Kidney (tissue), 14 donors: ENCODE data around the gene AFAP1L2. TPM values are rescaled to one million over a fixed set of nuclear protein-coding genes. Genes with fewer than 3 reads are reported as not detected.

Experiments used
- DNase-seq, 5 donors: peaks; one replicate each; pipeline ENCODE4 v3.0.0-alpha.2; 2013 to 2020
- FAIRE-seq: peaks from 2 replicates; lab custom pipeline; 2012; peaks lifted over from hg19 to GRCh38; lab: Jason Lieb, UNC
- H3K27ac ChIP-seq, 2 donors: one replicate each; pipeline ENCODE4 v1.7.0; 2013; ENCODE audit warnings: low read depth in 2 of 2, low read length in 2 of 2, inconsistent platforms in 1 of 2
- H3K27me3 ChIP-seq: one replicate; pipeline ENCODE4 v1.7.1; 2013; ENCODE audit warnings: low read length, inconsistent platforms; ENCODE audit not compliant: control insufficient read depth, insufficient read depth
- H3K36me3 ChIP-seq, 3 donors: one replicate each; pipeline versions ENCODE4 v1.7.0 to v1.7.1; 2013; ENCODE audit warnings: low read length in 3 of 3, control low read depth in 1 of 3, inconsistent platforms in 1 of 3; ENCODE audit not compliant: insufficient read depth in 3 of 3, control insufficient read depth in 2 of 3
- H3K4me1 ChIP-seq, 3 donors: one replicate each; pipeline versions ENCODE4 v1.7.0 to v1.7.1; 2013; ENCODE audit warnings: low read length in 3 of 3, inconsistent platforms in 1 of 3, low read depth in 1 of 3; ENCODE audit not compliant: control insufficient read depth in 2 of 3, insufficient read depth in 2 of 3
- H3K4me3 ChIP-seq, 3 donors: one replicate each; pipeline versions ENCODE4 v1.7.0 to v1.8.1; 2013; ENCODE audit warnings: low read length in 3 of 3, control low read depth in 1 of 3, inconsistent platforms in 1 of 3
- H3K9ac ChIP-seq, 3 donors: one replicate each; pipeline versions ENCODE4 v1.7.0 to v1.7.1; 2013; ENCODE audit warnings: low read length in 3 of 3, control low read depth in 1 of 3, inconsistent platforms in 1 of 3
- H3K9me3 ChIP-seq, 3 donors: one replicate each; pipeline versions ENCODE4 v1.7.0 to v1.7.1; 2013; ENCODE audit warnings: low read length in 3 of 3, control low read depth in 1 of 3, inconsistent platforms in 1 of 3; ENCODE audit not compliant: control insufficient read depth in 2 of 3, insufficient read depth in 1 of 3
- CTCF ChIP-seq: IDR thresholded peaks from 3 replicates; pipeline ENCODE4 v1.5.1; 2012; ENCODE audit warnings: mild to moderate bottlenecking, moderate library complexity, borderline replicate concordance; ENCODE audit not compliant: insufficient read depth; ENCODE audit errors: extremely low read depth
- intact Hi-C: fragments of 100-400 bp; cut with DNase I; formaldehyde crosslinking; loops from one replicate; pipeline ENCODE4 v1.11.1; 2022
- polyA plus RNA-seq: library from polyadenylated mRNA; stranded (reverse); fragments of 350-450 nt; fragmentation: Illumina TruSeq; extraction: RNeasy Lipid Tissue Mini Kit (QIAGEN cat#74804); gene quantifications from one replicate; pipeline ENCODE4 v1.2.3, GENCODE V29; 2014; ENCODE audit warnings: low read depth, low replicate concordance; ENCODE audit not compliant: insufficient read depth
- total RNA-seq: library from RNA; stranded (reverse); fragmentation: NEBNext Ultra II Directional; extraction: Animal tissue kit (Norgen Biotek cat#: 25700); gene quantifications from one replicate; pipeline ENCODE4 v1.2.1, GENCODE V29; 2021
- donor health status: control.
- donor health status: control.
- donor health status: control.
- donor health status: control.
- donor health status: control.
- donor health status: DM: yes; HTN: yes; CAD: no.
- donor health status: Normal renal cell carcinoma (clear cell type).

The AFAP1L2 gene
- total and polyA plus RNA-seq, 2 donors from 2014 or later, result 19.8 to 24.0 TPM

GRCh38 chr10:114402871-114403540 lies 1.3 kb downstream of the AFAP1L2 start:
- peaks cover 3 to 19% (median 8%) of the 10 kb centered on the region in 3 donors for H3K4me1 ChIP-seq
- H3K36me3 ChIP-seq, result no peaks in the 10 kb centered on the region
- DNase-seq, result peak in 4 of 5 donors; percentile 52 to 77 (median 69)
- peak overlapping the region; percentile 53 to 76 for H3K27ac ChIP-seq
- H3K4me3 ChIP-seq, result peak overlapping the region; percentile 23 to 68 (median 53)
- no peak for FAIRE-seq
- peak overlapping the region in 2 of 3 donors; percentile 24 to 68 for H3K9ac ChIP-seq
- H3K9me3 ChIP-seq, result no peaks in the 10 kb centered on the region
- intact Hi-C loops, result no loop called here
- H3K27me3 ChIP-seq, result no peaks in the 10 kb centered on the region
- no peak for TF ChIP-seq CTCF

DNA sequence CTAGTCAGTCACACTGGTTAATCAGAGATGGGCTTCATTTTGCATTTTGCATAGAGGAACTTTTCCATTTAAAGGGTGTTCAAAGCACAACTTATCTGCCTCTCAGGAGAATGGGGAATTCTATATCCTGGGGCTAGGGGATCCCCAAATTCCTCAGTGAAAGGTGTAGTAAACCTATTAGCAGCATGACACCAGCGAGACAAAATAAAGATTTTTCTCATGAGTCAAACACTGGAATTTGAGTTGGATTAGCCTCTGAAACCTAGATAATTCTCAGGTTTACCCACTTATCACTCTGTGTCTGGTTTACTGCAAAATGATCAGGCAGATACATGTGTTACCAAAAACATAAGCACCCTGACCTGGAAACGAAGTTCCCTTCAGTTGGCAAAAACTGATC lies 2.1 kb downstream of the AFAP1L2 start:
- intact Hi-C loops, result no loop called here
- FAIRE-seq, result no peak
- Histone ChIP-seq H3K4me3 (peak overlapping the region in 1 of 3 donors; percentile 68), H3K36me3 (no peaks in the 10 kb centered on the region), H3K4me1 (peaks cover 3 to 19% (median 8%) of the 10 kb centered on the region in 3 donors), H3K27ac (no peak overlapping the region), H3K9me3 (no peaks in the 10 kb centered on the region), H3K9ac (no peak overlapping the region), H3K27me3 (no peaks in the 10 kb centered on the region)
- no peak for DNase-seq
- TF ChIP-seq CTCF, result no peak

DNA sequence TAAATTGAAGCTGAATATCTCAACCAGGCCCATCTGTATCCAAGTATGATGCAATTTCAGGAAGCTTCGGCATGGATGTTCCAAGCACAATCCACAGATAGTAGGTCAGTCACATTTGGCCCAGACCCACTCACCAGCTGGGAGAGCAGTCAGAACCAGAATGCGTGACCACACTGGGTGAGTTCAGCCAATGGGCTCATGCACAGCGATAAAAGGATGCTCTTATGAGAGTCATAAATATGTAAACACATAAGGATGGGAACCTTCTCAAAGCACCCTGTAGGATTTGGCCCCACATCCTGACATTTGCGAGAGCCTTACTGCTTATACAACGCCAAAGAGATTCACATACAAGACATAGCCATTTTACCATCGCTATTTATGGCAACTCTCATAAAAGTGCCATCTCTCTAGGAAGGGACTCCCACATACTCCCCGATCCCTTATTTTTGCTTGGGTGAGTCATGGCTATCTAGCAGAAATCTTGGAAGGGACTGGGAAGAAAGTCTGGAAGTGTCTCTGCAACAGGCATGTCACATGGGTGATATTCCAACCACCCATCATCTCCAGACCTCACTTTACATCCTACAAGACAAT lies 3.0 kb downstream of the AFAP1L2 start:
- FAIRE-seq (no peak), DNase-seq (peak in 1 of 5 donors; percentile 90)
- intact Hi-C loops, result no loop called here
- H3K4me1 ChIP-seq, result peaks cover 3 to 22% (median 8%) of the 10 kb centered on the region in 3 donors
- no peak overlapping the region for H3K9ac ChIP-seq
- H3K4me3 ChIP-seq, result peak overlapping the region in 1 of 3 donors; percentile 8
- peak overlapping the region in 1 of 2 donors; percentile 21 for H3K27ac ChIP-seq
- H3K27me3 ChIP-seq, result no peaks in the 10 kb centered on the region
- H3K36me3 ChIP-seq, result no peaks in the 10 kb centered on the region
- no peak for TF ChIP-seq CTCF
- H3K9me3 ChIP-seq, result no peaks in the 10 kb centered on the region
